ENCODE results near the gene BPIFB3.

- TF ChIP-seq CTCF (IDR thresholded peaks at IDR 0.05) = no peak
- no peak for TF ChIP-seq POLR2A (IDR thresholded peaks at IDR 0.05)
Observed at GRCh38 chr20:33067806-33068205, 14.1 kb downstream of the BPIFB3 start.
